ENCODE data around the gene DLGAP4. TPM values are rescaled to one million over a fixed set of nuclear protein-coding genes. Genes with fewer than 3 reads are reported as not detected.
"Not testable (repeated sequence)": the region's sequence is repeated elsewhere in the genome, so short reads cannot be mapped to it uniquely, and the experiment has no call there.

Gene DLGAP4
- polyA plus RNA-seq, 1 experiment = 34.9 TPM

GRCh38 chr20:36373089-36373488 is 67.0 kb downstream of the DLGAP4 start:
- POLR2A ChIA-PET = no interaction called here
- Histone ChIP-seq H3K36me3 (ENCODE audit: control insufficient read depth, insufficient read depth, low read length) (no peaks in the 10 kb centered on the region), H3K4me3 (ENCODE audit: low read depth, low read length) (no peak overlapping the region), H3K27me3 (ENCODE audit: control insufficient read depth, insufficient read depth, low read length) (peaks cover 5% of the 10 kb centered on the region)
- DNase-seq (ENCODE audit: low read depth) = no peak
- no peak for TF ChIP-seq CTCF (IDR thresholded peaks at IDR 0.05; ENCODE audit: insufficient read depth, low read depth, low read length)
- CTCF ChIA-PET = no interaction called here

GRCh38 chr20:36374995-36375394 is 68.9 kb downstream of the DLGAP4 start:
- TF ChIP-seq CTCF (IDR thresholded peaks at IDR 0.05; ENCODE audit: insufficient read depth, low read depth, low read length) = no peak
- H3K4me3 ChIP-seq (ENCODE audit: low read depth, low read length) = no peak overlapping the region
- H3K27me3 ChIP-seq (ENCODE audit: control insufficient read depth, insufficient read depth, low read length) = peaks cover 5% of the 10 kb centered on the region
- H3K36me3 ChIP-seq (ENCODE audit: control insufficient read depth, insufficient read depth, low read length) = no peaks in the 10 kb centered on the region
- POLR2A ChIA-PET = no interaction called here
- DNase-seq (ENCODE audit: low read depth) = no peak
- CTCF ChIA-PET = interaction anchor here (1.1 kb wide), 1 partner anchor 10 kb away, joined by 3 read pairs; no protein-coding TSS in a partner anchor

GRCh38 chr20:36377348-36378326 is 71.5 kb downstream of the DLGAP4 start:
- ChIA-PET POLR2A (no interaction called here), CTCF (interaction anchor here (1.0 kb wide), 1 partner anchor 10 kb away, joined by 4 read pairs; no protein-coding TSS in a partner anchor)
- no peak for DNase-seq (ENCODE audit: low read depth)
- Histone ChIP-seq H3K27me3 (ENCODE audit: control insufficient read depth, insufficient read depth, low read length) (peaks cover 4% of the 10 kb centered on the region), H3K4me3 (ENCODE audit: low read depth, low read length) (no peak overlapping the region), H3K36me3 (ENCODE audit: control insufficient read depth, insufficient read depth, low read length) (no peaks in the 10 kb centered on the region)
- TF ChIP-seq CTCF (IDR thresholded peaks at IDR 0.05; ENCODE audit: insufficient read depth, low read depth, low read length) = no peak

- Histone ChIP-seq H3K27me3 (ENCODE audit: control insufficient read depth, insufficient read depth, low read length) (peaks cover 4% of the 10 kb centered on the region), H3K36me3 (ENCODE audit: control insufficient read depth, insufficient read depth, low read length) (no peaks in the 10 kb centered on the region), H3K4me3 (ENCODE audit: low read depth, low read length) (no peak overlapping the region)
- no peak for DNase-seq (ENCODE audit: low read depth)
- POLR2A ChIA-PET = no interaction called here
- CTCF ChIA-PET = interaction anchor here (1.3 kb wide), 1 partner anchor 18 kb away, joined by 4 read pairs; no protein-coding TSS in a partner anchor
- no peak for TF ChIP-seq CTCF (IDR thresholded peaks at IDR 0.05; ENCODE audit: insufficient read depth, low read depth, low read length)
Observed at GRCh38 chr20:36378686-36379085, 72.5 kb downstream of the DLGAP4 start.

GRCh38 chr20:36379914-36380313 is 73.8 kb downstream of the DLGAP4 start:
- H3K4me3 ChIP-seq (ENCODE audit: low read depth, low read length); H3K27me3 ChIP-seq (ENCODE audit: control insufficient read depth, insufficient read depth, low read length); CTCF ChIA-PET; H3K36me3 ChIP-seq (ENCODE audit: control insufficient read depth, insufficient read depth, low read length); DNase-seq (ENCODE audit: low read depth); POLR2A ChIA-PET: not testable (repeated sequence)
